ENCODE data around the gene BIVM.

- no peak for TF ChIP-seq CTCF (IDR thresholded peaks at IDR 0.05; ENCODE audit: extremely low read depth in 1 of 2, insufficient read depth in 1 of 2, low read depth in 1 of 2, low read length in 2 of 2)
- TF ChIP-seq POLR2AphosphoS5 (IDR thresholded peaks at IDR 0.05; ENCODE audit: insufficient read depth, low read depth, low read length): no peak
- no peak for TF ChIP-seq GATA2 (IDR thresholded peaks at IDR 0.05; ENCODE audit: insufficient read depth, insufficient read length, low read depth, low read length)
- no peak for TF ChIP-seq EZH2 (IDR thresholded peaks at IDR 0.05; ENCODE audit: borderline replicate concordance, low read depth, low read length, severe bottlenecking)
Observed at GRCh38 chr13:102776271-102776670, 22.6 kb upstream of the BIVM start.
